GM20431 (cell line): ENCODE measurements around the gene NF2.
"Not testable (repeated sequence)": the region's sequence is repeated elsewhere in the genome, so short reads cannot be mapped to it uniquely, and the experiment has no call there.

Source experiments
- in situ Hi-C: fragments of 300-500 bp; cut with MseI, MboI; formaldehyde crosslinking; loops from one replicate; pipeline ENCODE4 v1.15.0; 2020; ENCODE audit warnings: low sequenced_read_pairs; ENCODE audit not compliant: unreplicated experiment

Gene NF2

DNA sequence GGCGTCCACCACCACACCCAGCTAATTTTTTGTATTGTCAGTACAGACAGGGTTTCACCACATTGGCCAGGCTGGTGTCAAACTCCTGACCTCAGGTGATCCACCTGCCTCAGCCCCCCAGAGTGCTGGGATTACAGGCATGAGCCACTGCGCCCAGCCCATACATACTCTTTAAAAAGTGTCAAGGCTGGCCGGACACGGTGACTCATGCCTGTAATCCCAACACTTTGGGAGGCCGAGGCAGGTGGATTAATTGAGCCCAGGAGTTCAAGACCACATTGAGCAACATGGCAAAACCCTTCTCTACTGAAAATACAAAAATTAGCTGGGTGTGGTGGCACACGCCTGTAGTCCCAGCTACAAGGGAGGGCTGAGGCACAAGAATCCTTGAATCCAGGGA is 9.0 kb upstream of the NF2 start:
- in situ Hi-C loops, result not testable (repeated sequence)

DNA sequence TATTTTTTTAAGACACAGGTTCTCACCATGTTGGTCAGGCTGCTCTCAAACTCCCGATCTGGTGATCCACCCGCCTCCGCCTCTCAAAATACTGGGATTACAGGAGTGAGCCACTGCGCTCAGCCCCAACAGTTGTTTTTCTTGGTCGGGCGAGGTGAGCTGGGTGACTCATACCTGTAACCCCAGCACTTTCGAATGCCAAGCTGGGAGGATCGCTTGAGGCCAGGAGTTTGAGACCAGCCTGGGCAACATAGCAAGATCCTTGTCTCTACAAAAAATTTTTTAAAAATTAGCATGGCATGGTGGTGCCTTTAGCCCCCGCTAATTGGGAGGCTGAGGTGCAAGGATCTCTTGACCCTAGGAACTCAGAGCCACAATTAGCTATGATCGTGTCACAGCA is 7.0 kb upstream of the NF2 start:
- in situ Hi-C loops, result no loop called here

DNA sequence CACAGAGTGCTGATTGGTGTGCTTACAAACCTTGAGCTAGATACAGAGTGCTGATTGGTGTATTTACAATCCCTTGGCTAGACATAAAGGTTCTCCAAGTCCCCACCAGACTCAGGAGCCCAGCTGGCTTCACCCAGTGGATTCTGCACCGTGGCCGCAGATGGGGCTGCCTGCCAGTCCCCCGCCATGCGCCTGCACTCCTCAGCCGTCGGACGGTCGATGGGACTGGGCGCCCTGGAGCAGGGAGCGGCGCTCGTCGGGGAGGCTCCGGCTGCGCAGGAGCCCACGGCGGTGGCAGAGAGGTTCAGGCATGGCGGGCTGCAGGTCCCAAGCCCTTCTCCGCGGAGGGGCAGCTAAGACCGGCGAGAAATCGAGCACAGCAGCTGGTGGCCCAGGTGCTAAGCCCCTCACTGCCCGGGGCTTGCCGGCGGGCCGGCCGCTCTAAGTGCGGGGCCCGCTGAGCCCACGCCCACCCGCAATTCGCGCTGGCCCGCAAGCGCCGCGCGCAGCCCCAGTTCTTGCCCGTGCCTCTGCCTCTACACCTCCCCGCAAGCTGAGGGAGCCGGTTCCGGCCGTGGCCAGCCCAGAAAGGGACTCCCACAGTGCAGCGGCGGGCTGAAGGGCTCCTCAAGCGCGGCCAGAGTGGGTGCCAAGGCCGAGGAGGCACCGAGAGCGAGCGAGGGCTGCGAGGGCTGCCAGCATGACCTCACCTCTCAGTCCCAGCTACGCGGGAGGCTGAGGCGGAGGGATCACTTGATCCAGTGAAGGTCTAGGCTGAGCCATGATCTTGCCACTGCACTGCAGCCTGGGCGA is 5.4 kb upstream of the NF2 start:
- in situ Hi-C loops, result not testable (repeated sequence)

DNA sequence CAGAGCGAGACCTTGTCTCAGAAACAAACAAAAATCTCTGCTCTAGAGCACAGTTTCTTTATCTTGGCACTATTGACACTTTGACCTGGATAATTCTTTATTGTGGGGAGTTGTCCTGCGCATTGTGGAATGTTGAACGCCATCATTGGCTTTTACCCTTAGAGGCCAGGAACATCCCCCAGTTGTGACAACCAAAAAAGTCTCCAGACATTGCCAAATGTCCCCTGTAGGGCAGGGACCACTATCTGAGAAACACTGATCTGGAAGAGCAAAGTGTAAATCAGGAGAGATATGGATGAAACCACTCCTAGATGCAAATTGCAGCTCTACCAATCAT is 4.8 kb upstream of the NF2 start:
- in situ Hi-C loops, result no loop called here

DNA sequence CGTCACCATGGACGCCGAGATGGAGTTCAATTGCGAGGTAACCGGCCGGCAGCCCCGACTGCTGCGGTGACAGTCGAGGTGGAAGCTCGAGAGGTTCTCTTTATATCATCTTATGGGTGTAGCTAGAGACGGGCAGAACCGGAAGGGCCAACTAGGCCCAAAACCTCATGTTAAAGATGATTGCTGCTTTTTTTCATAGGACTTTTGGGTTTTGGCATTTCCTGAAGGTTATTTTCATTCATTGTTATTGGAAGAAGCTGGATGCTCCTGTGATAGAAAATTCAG is 585 bp downstream of the NF2 start:
- in situ Hi-C loops, result no loop called here

DNA sequence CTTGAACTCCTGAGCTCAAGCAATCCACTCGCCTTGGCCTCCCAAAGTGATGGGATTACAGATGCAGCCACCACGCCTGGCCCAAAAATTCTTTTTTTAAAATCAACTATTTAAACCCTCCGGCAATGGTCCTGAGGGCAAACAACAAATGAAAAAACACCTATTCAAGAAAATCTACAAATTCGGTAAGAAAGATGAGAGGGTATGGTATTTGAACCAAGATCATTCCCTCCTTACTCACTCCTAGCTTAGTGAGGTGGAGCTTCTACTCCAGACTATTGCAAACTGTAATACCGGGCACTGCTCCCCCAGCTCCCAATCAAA is 2.1 kb downstream of the NF2 start:
- in situ Hi-C loops, result no loop called here

DNA sequence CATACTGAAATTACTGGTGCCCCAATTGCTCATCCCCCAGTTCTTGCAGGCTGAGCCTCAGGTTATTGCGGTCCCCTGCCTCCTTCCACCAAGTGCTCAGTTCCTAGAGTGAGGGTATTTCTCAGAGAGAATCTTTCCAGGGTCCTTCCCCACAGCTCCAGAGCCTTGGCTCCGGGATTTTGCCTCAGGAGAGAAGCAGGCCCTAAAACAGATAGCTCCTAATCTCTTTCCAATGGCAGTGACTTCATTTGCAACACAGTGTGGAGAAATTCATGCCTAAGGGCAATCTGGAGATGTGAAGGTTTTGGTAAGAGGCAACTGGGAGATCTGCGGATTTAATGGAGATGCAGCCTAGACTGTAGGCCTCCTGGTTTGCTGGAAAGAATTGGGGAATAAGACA is 2.9 kb downstream of the NF2 start:
- in situ Hi-C loops, result no loop called here

DNA sequence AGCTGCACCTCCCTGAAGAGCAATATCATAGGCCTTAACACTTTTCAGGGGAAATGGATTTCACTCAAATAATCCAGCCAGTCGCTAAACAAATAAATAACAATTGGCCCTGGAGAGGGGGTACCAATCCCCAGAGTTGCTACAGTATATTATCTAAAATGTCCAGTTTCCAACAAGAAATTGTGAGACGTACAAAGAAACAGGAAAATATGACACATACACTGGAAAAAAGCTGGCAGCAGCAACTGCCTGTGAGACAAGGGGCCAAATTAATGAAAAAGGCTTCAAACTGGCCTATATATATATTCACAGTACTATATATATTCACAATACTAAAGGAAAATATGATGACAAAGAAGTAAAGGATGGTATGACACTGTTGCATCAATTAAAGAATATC is 4.0 kb downstream of the NF2 start:
- in situ Hi-C loops, result no loop called here

DNA sequence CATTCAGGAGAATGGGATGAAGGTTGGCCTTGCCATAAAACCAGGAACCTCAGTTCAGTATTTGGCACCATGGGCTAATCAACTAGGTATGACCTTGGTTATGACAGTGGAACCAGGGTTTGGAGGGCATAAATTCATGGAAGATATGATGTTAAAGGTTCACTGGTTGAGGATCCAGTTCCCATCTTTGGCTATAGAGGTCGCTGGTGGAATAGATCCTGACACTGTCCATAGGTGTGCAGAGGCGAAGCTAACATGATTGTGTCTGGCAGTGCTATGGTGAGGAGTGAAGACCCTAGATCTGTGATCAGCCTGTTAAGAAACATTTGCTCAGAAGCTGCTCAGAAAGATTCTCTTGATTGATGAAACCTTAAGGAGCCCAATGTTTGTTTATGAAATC is 5.7 kb downstream of the NF2 start:
- in situ Hi-C loops, result no loop called here

DNA sequence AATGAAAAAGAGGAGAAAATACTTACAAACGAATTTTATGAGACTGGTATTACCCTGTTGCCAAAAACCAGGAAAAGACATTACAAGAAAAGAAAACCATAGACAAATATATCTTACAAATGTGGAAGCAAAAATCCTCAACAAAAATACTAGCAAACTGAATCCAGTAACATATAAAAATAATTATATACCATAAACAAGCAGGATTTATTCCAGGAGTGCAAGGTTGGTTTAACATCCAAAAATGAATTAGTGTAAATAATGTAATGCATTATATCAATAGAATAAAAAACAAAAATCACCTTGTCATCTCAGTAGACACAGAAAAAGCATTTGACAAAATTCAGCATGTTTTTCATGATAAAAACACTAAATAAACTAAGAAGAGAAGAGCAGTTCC is 7.3 kb downstream of the NF2 start:
- in situ Hi-C loops, result no loop called here

DNA sequence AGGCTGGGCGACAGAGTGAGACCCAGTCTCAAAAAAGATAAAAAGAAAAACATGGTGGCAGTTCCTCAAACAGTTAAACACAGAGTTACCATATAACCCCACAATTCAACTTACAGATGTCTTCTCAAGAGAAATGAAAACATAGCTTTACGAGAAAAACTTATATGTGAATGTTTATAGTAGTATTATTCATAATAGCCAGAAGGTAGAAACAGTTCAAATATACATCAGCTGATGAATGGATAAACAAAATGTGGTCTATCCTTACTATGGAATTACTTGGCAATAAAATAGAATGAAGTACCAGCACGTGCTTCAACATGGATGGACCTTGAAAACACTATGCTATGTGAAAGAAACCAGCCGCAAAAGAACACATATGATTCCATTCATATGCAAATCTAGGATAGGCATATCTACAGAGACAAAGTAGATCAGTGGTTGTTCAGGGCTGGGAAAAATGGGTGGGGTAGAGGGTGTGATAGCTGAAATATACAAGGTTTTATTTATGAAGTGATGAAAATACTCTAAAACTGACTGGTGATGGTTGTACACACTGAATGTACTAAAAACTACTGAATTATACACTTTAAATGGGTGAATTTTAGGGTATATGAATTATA is 12.4 kb downstream of the NF2 start:
- in situ Hi-C loops, result no loop called here

DNA sequence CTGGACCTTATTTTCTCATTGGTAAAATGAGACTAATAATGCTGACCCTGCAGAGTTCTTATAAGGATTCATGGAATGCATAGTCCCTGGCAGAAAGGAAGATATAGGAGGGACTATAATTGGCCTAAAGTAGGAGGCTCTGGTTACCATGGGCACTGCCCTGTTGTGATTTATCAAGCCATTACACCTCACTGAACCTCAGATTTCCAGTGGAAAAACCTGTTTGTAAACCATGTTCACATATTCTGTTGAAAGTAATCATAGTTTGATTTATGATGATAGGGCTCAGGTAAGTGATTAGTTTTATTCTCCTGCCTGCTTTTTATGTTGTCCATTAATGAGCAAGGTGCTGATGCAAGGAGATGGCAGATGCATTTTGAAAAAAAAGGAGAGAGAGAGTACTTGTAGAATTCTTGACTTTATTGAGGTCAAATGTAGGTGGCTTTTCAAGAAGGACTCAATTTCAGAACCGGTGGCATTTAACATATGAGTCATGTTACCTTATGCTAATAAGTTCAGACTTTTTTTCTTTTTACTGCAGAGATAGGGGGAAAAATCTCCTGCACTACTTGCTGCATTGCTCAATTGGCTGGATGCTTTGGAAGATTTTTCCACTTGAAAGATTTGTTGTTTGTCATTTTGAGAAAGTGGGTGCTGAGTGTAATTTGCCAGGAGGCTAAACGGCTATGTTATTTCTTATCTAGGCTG is 14.6 kb downstream of the NF2 start:
- in situ Hi-C loops, result no loop called here

DNA sequence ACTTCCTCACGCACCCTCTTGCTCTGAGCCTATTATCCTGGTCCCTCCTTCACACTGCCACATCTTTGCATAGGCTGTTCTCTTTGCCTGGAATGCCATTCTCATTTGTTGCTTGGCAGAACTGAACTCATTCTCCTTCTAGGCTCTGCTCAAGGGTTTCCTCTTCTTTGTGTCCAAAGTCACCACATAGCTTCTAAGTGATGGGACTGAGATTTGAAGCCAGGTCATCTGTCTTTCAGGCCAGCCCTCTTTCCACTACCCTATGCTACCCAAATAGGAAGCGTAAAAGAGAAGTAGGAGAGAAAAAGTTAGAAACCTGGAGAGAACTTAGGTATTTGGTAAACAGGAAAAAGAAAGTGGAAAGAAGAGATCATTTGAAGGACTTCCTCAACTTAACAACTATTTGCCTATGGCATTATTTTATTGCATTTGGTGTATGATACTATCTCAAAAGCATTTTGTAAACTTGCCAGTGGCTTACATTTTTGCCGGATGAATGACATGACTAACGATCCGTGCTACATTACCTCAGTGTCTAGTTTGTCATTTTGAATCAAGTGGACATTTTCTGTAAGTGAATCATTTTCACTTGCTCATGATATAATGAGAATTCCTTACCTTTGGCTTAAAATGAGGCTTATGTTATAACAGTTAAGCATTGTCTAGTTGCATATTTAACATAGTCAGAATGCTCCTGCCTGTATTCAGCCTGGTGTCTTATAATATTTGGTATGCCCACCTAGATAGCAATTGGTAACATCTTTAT is 18.5 kb downstream of the NF2 start:
- in situ Hi-C loops, result no loop called here

DNA sequence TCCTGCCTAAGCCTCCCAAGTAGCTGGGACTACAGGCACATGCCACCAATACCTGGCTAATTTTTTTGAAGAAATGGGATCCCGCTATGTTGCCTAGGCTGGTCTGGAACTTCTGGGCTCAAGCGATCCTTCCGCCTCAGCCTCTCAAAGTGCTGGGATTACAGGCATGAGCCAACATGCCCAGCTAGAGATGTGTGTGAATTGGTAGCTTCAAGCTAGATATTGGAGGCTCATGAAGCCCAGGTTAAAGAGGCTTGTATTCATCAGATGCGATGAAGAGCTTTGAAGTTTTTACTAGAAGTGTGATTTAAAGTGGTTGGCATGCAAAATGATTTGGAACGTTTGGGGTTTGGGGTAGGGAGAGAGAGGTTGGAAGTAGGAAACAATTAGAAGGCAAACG is 19.6 kb downstream of the NF2 start:
- in situ Hi-C loops, result no loop called here

DNA sequence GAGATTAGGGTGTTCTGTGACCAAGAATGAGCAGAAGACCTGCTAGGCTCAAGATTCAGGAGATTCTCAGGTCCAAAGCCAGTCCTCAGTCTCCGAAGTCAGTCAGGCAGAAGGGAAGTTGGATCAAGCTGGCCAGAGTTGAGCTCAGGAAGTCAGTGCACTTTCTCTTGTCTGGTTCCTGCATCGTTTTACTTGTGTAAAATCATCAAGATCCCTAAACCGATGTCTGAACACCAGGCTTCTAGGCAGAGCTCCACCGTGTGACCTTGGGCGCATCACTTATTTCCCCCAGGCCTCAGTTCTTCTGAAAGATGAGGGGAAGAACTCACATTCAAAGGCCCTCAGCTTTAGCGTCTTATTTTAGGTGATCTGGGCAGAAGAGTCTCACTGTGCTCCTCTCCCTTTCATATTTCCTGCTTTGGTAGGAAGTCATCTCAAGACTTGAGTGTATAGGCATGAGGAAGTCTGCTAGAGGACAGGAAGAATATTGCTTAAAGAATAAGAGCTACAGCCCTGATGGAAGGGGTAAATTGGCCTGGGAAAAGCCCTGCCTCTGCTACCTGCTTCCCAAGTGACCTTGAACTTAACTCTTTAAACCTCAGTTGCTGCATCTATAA is 20.2 kb downstream of the NF2 start:
- in situ Hi-C loops, result no loop called here

DNA sequence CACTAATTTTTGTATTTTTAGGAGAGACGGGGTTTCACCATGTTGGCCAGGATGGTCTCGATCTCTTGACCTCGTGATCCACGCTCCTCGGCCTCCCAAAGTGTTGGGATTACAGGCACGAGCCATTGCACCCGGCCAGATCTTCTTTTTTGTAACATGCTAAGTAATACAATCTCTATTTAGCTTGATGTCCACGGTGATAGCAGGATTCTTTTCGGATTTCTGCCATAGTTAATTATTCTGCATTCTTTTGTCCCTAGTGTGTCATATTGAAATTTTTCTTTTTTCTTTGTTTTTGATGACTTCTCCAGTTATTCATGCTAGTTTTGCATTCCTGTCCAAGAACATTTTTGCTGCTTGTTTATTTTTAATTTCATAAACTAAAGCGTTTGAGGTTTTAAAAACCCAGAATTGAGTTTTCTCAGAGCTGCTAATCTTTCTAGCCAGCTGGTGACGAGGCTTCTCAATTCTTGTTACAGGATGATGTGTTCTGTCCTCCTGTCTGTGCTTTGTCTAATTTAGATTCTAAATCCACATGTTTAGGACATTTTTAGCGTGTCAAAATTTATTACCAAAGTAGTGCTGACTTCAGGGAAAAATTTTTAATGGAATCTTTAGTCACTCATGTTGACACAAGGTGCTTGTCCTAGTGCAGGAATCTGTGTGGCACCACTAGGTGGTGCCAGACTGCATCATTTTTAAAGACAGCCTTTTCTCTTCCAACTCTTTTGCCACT is 21.8 kb downstream of the NF2 start:
- in situ Hi-C loops, result no loop called here

DNA sequence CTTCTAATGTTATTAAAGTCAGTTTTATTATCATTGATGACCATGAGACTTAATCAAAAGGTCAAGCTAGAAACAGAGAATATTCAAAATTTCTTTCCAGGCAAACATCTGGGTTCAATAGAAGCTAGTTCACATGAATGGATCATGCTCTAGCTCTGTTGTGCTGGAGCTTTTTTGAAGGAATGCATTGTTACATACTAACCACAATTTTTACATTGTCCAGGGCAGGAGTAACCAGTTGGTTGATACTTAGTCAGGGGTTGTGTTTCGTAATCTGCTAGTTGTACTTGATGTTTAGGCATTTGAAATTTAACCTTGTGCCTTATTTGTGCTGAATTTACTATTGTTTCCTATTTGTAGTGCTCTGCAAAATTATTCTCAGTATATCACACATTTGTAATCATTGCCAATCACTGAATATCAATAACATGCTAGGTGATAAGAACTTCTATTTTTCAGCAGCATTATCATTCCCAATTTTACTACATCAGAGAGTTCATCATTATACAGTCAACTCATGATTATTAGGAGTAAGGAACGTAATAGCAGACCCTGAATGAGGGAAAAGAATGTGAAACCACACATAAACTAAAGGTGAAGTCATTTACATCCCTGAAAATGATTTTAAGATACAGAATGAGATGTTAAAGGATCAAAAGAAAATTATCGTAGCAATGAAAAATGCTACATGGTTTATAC is 23.2 kb downstream of the NF2 start:
- in situ Hi-C loops, result no loop called here

DNA sequence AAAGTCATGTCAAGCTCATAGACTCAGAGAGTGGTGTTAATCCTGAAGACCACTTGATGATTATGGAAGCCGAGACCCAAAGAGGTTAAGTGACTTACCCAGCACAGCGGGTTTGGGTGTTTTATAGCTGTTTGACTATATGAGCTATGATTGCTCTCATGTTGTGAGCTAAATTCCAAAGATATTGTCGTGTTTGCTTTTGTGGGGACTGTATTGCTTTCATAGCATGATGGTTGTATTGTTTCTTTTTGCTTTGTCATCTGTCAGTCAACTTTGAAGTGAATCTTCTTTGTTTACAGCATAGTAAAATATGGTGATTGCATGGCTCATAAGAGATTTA is 23.7 kb downstream of the NF2 start:
- in situ Hi-C loops, result no loop called here

DNA sequence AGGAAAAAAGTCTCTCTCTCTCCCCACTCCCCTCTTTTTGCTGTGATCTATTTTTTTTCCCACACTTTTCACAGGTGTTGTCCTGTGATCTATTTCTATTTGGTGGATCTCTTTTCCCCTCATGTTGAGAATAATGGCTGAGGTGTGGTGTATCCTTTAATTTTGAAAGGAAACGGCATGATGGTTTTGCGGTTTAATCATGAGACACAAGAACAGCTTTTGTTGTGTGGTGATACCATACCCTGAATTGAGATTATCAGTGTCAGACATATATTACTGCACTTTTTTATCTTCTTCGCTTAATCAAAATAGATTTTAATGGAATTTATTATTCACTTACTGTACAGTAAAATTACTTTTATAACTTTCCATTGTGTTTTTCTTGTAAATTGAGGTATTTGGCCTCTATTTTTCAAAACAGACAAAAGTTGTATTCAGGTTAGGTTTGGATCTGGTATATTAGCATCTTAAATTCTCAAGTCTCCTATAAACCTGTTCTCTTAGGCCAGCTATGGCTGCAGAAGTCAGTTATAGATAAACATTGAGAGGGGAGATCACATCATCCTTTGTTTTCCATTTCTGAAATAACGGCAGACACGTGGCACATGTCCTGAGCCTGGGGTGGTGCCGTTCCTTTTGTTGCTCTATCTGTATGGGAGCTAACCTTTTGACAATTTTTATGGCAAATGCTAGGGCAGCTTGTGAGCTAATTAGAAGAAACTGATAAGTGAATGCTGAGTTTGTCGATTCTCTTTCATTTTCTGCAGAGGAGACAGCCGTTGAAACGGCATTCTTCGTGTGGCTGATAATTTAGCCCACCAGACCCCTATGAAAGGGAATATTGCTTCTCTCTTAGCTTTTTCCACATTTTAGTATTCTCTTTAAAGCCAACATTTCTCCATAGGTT is 25.8 kb downstream of the NF2 start:
- in situ Hi-C loops, result no loop called here
